ENCODE measurements around the gene THNSL1.

DNA sequence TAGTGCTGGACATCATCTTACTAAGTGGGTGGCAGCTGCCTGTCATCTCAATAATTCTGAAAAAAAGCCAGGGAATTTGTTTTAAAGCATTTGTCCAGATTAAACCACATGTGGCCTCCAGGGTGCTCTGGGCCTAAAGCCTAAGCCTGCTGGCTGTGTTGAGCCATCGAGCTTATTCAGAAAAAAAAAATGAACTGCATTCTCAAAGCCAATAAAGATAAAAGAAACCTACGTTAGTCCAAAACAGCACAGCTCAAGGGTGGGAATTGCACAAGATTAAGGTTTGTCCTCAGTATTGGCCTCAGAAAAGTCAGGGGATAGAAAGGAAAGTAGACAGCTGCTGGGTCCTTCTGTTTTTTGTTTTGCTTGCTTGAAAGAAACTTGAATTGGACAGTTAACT is 41.4 kb upstream of the THNSL1 start:
- no peak for TF ChIP-seq CTCF (IDR thresholded peaks at IDR 0.05; ENCODE audit: low read depth, low read length)
- TF ChIP-seq, protein P1, sequence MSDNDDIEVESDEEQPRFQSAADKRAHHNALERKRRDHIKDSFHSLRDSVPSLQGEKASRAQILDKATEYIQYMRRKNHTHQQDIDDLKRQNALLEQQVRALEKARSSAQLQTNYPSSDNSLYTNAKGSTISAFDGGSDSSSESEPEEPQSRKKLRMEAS (IDR thresholded peaks at IDR 0.05; ENCODE audit: low read depth, low read length), result no peak
- TF ChIP-seq POLR2A (IDR thresholded peaks at IDR 0.05; ENCODE audit: extremely low read depth, insufficient read length), result no peak
- TF ChIP-seq MYC (IDR thresholded peaks at IDR 0.05; ENCODE audit: low read depth, low read length), result no peak
